CD4-positive, alpha-beta T cell (primary cell): ENCODE results near the gene ZNF317. TPM values are rescaled to one million over a fixed set of nuclear protein-coding genes. Genes with fewer than 3 reads are reported as not detected.

ENCODE experiments used
- ATAC-seq: fragments of 200-7000 bp; cut with Tn5 transposase; one replicate; pipeline ENCODE4 v1.10.0; 2022; ENCODE audit warnings: mild to moderate bottlenecking; ENCODE audit not compliant: poor library complexity
- CTCF ChIA-PET: fragments of 350-600 bp; sonication (Branson Sonifier 250); formaldehyde crosslinking; loops from one replicate; lab custom pipeline; 2021; ENCODE audit warnings: antibody characterized with exemption, inconsistent platforms; lab: Charles Lee
- POLR2A ChIA-PET: fragments of 350-600 bp; sonication (Branson Sonifier 250); formaldehyde crosslinking; loops from one replicate; lab custom pipeline; 2021; ENCODE audit warnings: antibody characterized with exemption, inconsistent platforms; lab: Charles Lee
- DNase-seq, 14 experiments: peaks; one replicate each; pipeline ENCODE4 v3.0.0-alpha.2; 2013 to 2020; ENCODE audit warnings: mixed read lengths in 2 of 14
- H3K27ac ChIP-seq, 2 donors: one replicate each; pipeline versions ENCODE4 v1.5.1 to v1.7.0; 2013; ENCODE audit warnings: low read length in 2 of 2, low read depth in 1 of 2, mild to moderate bottlenecking in 1 of 2
- H3K27me3 ChIP-seq, 2 experiments: 1 replicate in 1 of 2; 2 replicates in 1 of 2; pipeline versions ENCODE4 v1.6.1 to v1.7.0; 2013; ENCODE audit warnings: low read length in 2 of 2, control low read depth in 1 of 2, mild to moderate bottlenecking in 1 of 2, moderate library complexity in 1 of 2; ENCODE audit not compliant: insufficient read depth in 2 of 2, control insufficient read depth in 1 of 2
- H3K36me3 ChIP-seq: one replicate; pipeline ENCODE4 v1.6.1; 2013; ENCODE audit warnings: low read length, control low read depth; ENCODE audit not compliant: insufficient read depth
- H3K4me1 ChIP-seq: one replicate; pipeline ENCODE4 v1.6.1; 2013; ENCODE audit warnings: low read length, control low read depth; ENCODE audit not compliant: insufficient read depth
- H3K4me3 ChIP-seq: one replicate; pipeline ENCODE4 v1.5.1; 2013; ENCODE audit warnings: mild to moderate bottlenecking, low read length, moderate library complexity
- H3K9me3 ChIP-seq, 2 experiments: 1 replicate in 1 of 2; 2 replicates in 1 of 2; pipeline versions ENCODE4 v1.6.1 to v1.7.0; 2013; ENCODE audit warnings: low read length in 2 of 2, mild to moderate bottlenecking in 2 of 2, control low read depth in 1 of 2, moderate library complexity in 1 of 2; ENCODE audit not compliant: control insufficient read depth in 1 of 2, insufficient read depth in 1 of 2
- H3K27ac Mint-ChIP-seq: one replicate; pipeline ENCODE4 v1.8.0; 2020; ENCODE audit warnings: mixed read lengths
- H3K27me3 Mint-ChIP-seq: one replicate; pipeline ENCODE4 v1.8.0; 2021; ENCODE audit warnings: mixed read lengths
- H3K36me3 Mint-ChIP-seq: one replicate; pipeline ENCODE4 v1.8.0; 2021; ENCODE audit warnings: low read depth, mixed read lengths
- H3K4me1 Mint-ChIP-seq: one replicate; pipeline ENCODE4 v1.8.0; 2021; ENCODE audit warnings: low read depth, mixed read lengths
- H3K4me3 Mint-ChIP-seq: one replicate; pipeline ENCODE4 v1.8.0; 2020; ENCODE audit warnings: mild to moderate bottlenecking, mixed read lengths
- H3K9me3 Mint-ChIP-seq: one replicate; pipeline ENCODE4 v1.8.0; 2020; ENCODE audit warnings: mixed read lengths
- CTCF ChIP-seq: fragments of 200-600 bp; IDR thresholded peaks from one replicate; pipeline ENCODE4 v1.8.0; 2022; ENCODE audit warnings: antibody characterized with exemption, mild to moderate bottlenecking
- intact Hi-C, 2 experiments: fragments of 100-400 bp; cut with DNase I in 1 of 2; cut with micrococcal nuclease in 1 of 2; formaldehyde crosslinking; loops; one replicate each; pipeline versions ENCODE4 v1.15.1 to v1.9.0; 2023 to 2025; cut with DNase I, micrococcal nuclease
- total RNA-seq, 174 experiments: library from RNA in 2 of 174; stranded (reverse) in 2 of 174; gene quantifications; one replicate each; pipeline ENCODE4 v1.2.3 and lab custom pipeline; 2021 to 2026

Gene ZNF317
- total RNA-seq, 2 experiments from 2014 or later, result 110 TPM

GRCh38 chr19:9178901-9179300, 38.7 kb downstream of the ZNF317 start, which contains the start of gene OR7D2:
OR7D2 (plus strand) TSS chr19:9178979; CDS start chr19:9185782, 6,803 bp downstream.
- Mint-ChIP-seq H3K27ac (no peak within 1 kb of the TSS), H3K4me1 (no peaks in the 10 kb centered on the region), H3K4me3 (no peak within 1 kb of the TSS), H3K36me3 (no peaks in the 10 kb centered on the region), H3K9me3 (no peaks in the 10 kb centered on the region), H3K27me3 (peaks cover 9% of the 10 kb centered on the region)
- Histone ChIP-seq H3K36me3 (no peaks in the 10 kb centered on the region), H3K9me3 (peaks cover 0 to 10% of the 10 kb centered on the region in 2 experiments), H3K4me1 (no peaks in the 10 kb centered on the region), H3K27ac (no peak within 1 kb of the TSS), H3K27me3 (peaks cover 0 to 8% of the 10 kb centered on the region in 2 experiments), H3K4me3 (no peak within 1 kb of the TSS)
- ChIA-PET CTCF (no interaction called here), POLR2A (no interaction called here)
- intact Hi-C loops, result no loop called here
- ATAC-seq (no peak), DNase-seq (no peak)
- TF ChIP-seq CTCF, result no peak

- ATAC-seq (no peak), DNase-seq (no peak)
- intact Hi-C loops, result no loop called here
- H3K4me1 Mint-ChIP-seq, result no peaks in the 10 kb centered on the region
- H3K36me3 Mint-ChIP-seq, result no peaks in the 10 kb centered on the region
- Histone ChIP-seq H3K9me3 (peaks cover 0 to 7% of the 10 kb centered on the region in 2 experiments), H3K36me3 (no peaks in the 10 kb centered on the region), H3K27me3 (peaks cover 0 to 4% of the 10 kb centered on the region in 2 experiments), H3K4me3 (no peak overlapping the region), H3K4me1 (no peaks in the 10 kb centered on the region), H3K27ac (no peak overlapping the region)
- H3K4me3 Mint-ChIP-seq, result no peak overlapping the region
- no peak overlapping the region for H3K27ac Mint-ChIP-seq
- peaks cover 5% of the 10 kb centered on the region for H3K27me3 Mint-ChIP-seq
- H3K9me3 Mint-ChIP-seq, result peaks cover 3% of the 10 kb centered on the region
- no peak for TF ChIP-seq CTCF
- ChIA-PET CTCF (no interaction called here), POLR2A (no interaction called here)
Measured at GRCh38 chr19:9183000-9183399, 42.8 kb downstream of the ZNF317 start.

- no peak for DNase-seq
- Mint-ChIP-seq H3K36me3 (no peaks in the 10 kb centered on the region), H3K27me3 (peaks cover 25% of the 10 kb centered on the region), H3K27ac (no peak overlapping the region), H3K9me3 (peaks cover 7% of the 10 kb centered on the region), H3K4me3 (no peak overlapping the region), H3K4me1 (no peaks in the 10 kb centered on the region)
- H3K36me3 ChIP-seq, result no peaks in the 10 kb centered on the region
- H3K9me3 ChIP-seq, result peaks cover 0 to 11% of the 10 kb centered on the region in 2 experiments
- ChIA-PET POLR2A (no interaction called here), CTCF (no interaction called here)
- intact Hi-C loops, result no loop called here
- no peak overlapping the region for H3K4me3 ChIP-seq
- peaks cover 0 to 4% of the 10 kb centered on the region in 2 experiments for H3K27me3 ChIP-seq
- H3K27ac ChIP-seq, result no peak overlapping the region
- H3K4me1 ChIP-seq, result no peaks in the 10 kb centered on the region
- no peak for TF ChIP-seq CTCF
- ATAC-seq, result no peak
Measured at GRCh38 chr19:9187191-9187590, 47.0 kb downstream of the ZNF317 start.
